GM12878 (cell line): Measurements from ENCODE around the gene PODXL2. TPM values are rescaled to one million over a fixed set of nuclear protein-coding genes. Genes with fewer than 3 reads are reported as not detected.

Experiments used
- ATAC-seq: fragments of 200-7000 bp; cut with Tn5 transposase; 3 replicates; pipeline ENCODE4 v1.9.1; 2020; ENCODE audit warnings: mild to moderate bottlenecking, moderate library complexity
- BruUV-seq: library from RNA; stranded (reverse); fragments of 400-500 nt; replicated peaks from 2 replicates; lab custom pipeline; 2021; lab: Mats Ljungman, UMichigan
- CTCF ChIA-PET: fragments of 300-600 bp; sonication (Branson Sonifier 250); formaldehyde crosslinking; extraction: SDS; loops from one replicate; lab custom pipeline; 2021; ENCODE audit warnings: inconsistent platforms; lab: Yijun Ruan, JAX
- POLR2A ChIA-PET: fragments of 350-600 bp; formaldehyde crosslinking; extraction: SDS; loops from one replicate; lab custom pipeline; 2021; ENCODE audit warnings: inconsistent platforms; lab: Charles Lee
- RAD21 ChIA-PET: fragments of 300-600 bp; sonication (Branson Sonifier 250); formaldehyde crosslinking; loops from one replicate; lab custom pipeline; 2023; ENCODE audit warnings: antibody characterized with exemption; ENCODE audit not compliant: unreplicated experiment; lab: Charles Lee
- SMC1A ChIA-PET: fragments of 300-600 bp; sonication (Branson Sonifier 250); formaldehyde crosslinking; loops from one replicate; lab custom pipeline; 2023; ENCODE audit not compliant: unreplicated experiment, uncharacterized antibody; lab: Charles Lee
- DNase-seq: peaks from one replicate; pipeline ENCODE4 v3.0.0-alpha.2; 2011; ENCODE audit warnings: low read depth, low spot score
- FAIRE-seq: peaks from 3 replicates; lab custom pipeline; 2011; peaks lifted over from hg19 to GRCh38; lab: Jason Lieb, UNC
- H2AFZ ChIP-seq: 2 replicates; pipeline ENCODE4 v1.6.0; 2011; ENCODE audit warnings: low read depth, low read length, control low read depth; ENCODE audit not compliant: control insufficient read depth
- H3K27ac ChIP-seq: 2 replicates; pipeline ENCODE4 v1.5.1; 2011; ENCODE audit warnings: control low read depth; ENCODE audit not compliant: control insufficient read depth, insufficient read depth
- H3K27me3 ChIP-seq, 2 experiments: replicated peaks in 1 of 2; 2 replicates each; pipeline versions ENCODE4 v1.6.0 to v1.6.1; 2011; ENCODE audit warnings: low read length in 1 of 2; ENCODE audit not compliant: control insufficient read depth in 2 of 2, insufficient read depth in 2 of 2
- H3K36me3 ChIP-seq, 2 experiments: 2 replicates each; pipeline ENCODE4 v1.5.1; 2011; ENCODE audit warnings: low read length in 1 of 2; ENCODE audit not compliant: control insufficient read depth in 2 of 2, insufficient read depth in 2 of 2
- H3K4me1 ChIP-seq: 2 replicates; pipeline ENCODE4 v1.6.1; 2011; ENCODE audit warnings: mild to moderate bottlenecking, low read length, moderate library complexity, mixed read lengths; ENCODE audit not compliant: control insufficient read depth, insufficient read depth
- H3K4me2 ChIP-seq: 2 replicates; pipeline ENCODE4 v1.6.0; 2011; ENCODE audit warnings: control low read depth; ENCODE audit not compliant: control insufficient read depth, insufficient read depth
- H3K4me3 ChIP-seq: fragments of 200-600 bp; sonication (generic); 2 replicates; pipeline ENCODE4 v1.5.1; 2016
- H3K79me2 ChIP-seq: 2 replicates; pipeline ENCODE4 v1.6.0; 2011; ENCODE audit warnings: low read length; ENCODE audit not compliant: control insufficient read depth, insufficient read depth
- H3K9ac ChIP-seq: 2 replicates; pipeline ENCODE4 v1.8.0; 2011; ENCODE audit warnings: low read length, control low read depth, mixed read lengths; ENCODE audit not compliant: control insufficient read depth, insufficient read depth
- H3K9me3 ChIP-seq: replicated peaks from 3 replicates; pipeline ENCODE4 v1.5.1; 2011; ENCODE audit warnings: mild to moderate bottlenecking, low read length; ENCODE audit not compliant: control insufficient read depth, insufficient read depth
- H4K20me1 ChIP-seq: 2 replicates; pipeline ENCODE4 v1.6.0; 2011; ENCODE audit not compliant: control insufficient read depth, insufficient read depth
- BHLHE40 ChIP-seq, 2 experiments: fragments of 450-650 bp in 1 of 2; IDR thresholded peaks; 2 replicates each; pipeline ENCODE4 v1.6.1; 2011 to 2017; ENCODE audit warnings: low read depth in 2 of 2, borderline replicate concordance in 1 of 2, improper control_type of control experiment in 1 of 2, low read length in 1 of 2, mild to moderate bottlenecking in 1 of 2
- BRCA1 ChIP-seq: IDR thresholded peaks from 2 replicates; pipeline ENCODE4 v1.6.1; 2011; ENCODE audit warnings: low read depth, low read length, improper control_type of control experiment
- CEBPB ChIP-seq, 2 experiments: fragments of 150-350 bp in 1 of 2; IDR thresholded peaks; 2 replicates each; pipeline ENCODE4 v1.6.1; 2012 to 2014; ENCODE audit warnings: low read depth in 2 of 2, low read length in 2 of 2, borderline replicate concordance in 1 of 2, inconsistent platforms in 1 of 2
- EZH2 ChIP-seq: IDR thresholded peaks from 2 replicates; pipeline ENCODE4 v1.6.1; 2012; ENCODE audit warnings: low read depth, mild to moderate bottlenecking, control low read depth, inconsistent platforms, low read length, borderline replicate concordance; ENCODE audit not compliant: control insufficient read depth
- KDM1A ChIP-seq: fragments of 200-600 bp; sonication (generic); IDR thresholded peaks from 2 replicates; pipeline ENCODE4 v1.6.1; 2016; ENCODE audit warnings: borderline replicate concordance
- MTA2 ChIP-seq: fragments of 450-650 bp; IDR thresholded peaks from 2 replicates; pipeline ENCODE4 v1.6.1; 2016; ENCODE audit warnings: low read depth, mild to moderate bottlenecking, moderate library complexity
- MYB ChIP-seq: fragments of 150-350 bp; IDR thresholded peaks from 2 replicates; pipeline ENCODE4 v1.6.1; 2014; ENCODE audit warnings: mild to moderate bottlenecking, low read depth, low read length, borderline replicate concordance
- NR2C1 ChIP-seq: fragments of 450-650 bp; IDR thresholded peaks from 2 replicates; pipeline ENCODE4 v1.6.1; 2017; ENCODE audit warnings: antibody characterized with exemption, mild to moderate bottlenecking, moderate library complexity
- POLR2AphosphoS5 ChIP-seq: IDR thresholded peaks from 2 replicates; pipeline ENCODE4 v1.6.1; 2011; ENCODE audit warnings: mild to moderate bottlenecking, low read length, inconsistent platforms
- SKIL ChIP-seq: fragments of 450-650 bp; IDR thresholded peaks from 2 replicates; pipeline ENCODE4 v1.6.1; 2017; ENCODE audit warnings: mild to moderate bottlenecking, low read depth, inconsistent platforms; ENCODE audit not compliant: poor library complexity, severe bottlenecking
- SREBF1 ChIP-seq: IDR thresholded peaks from 2 replicates; pipeline ENCODE4 v1.6.1; 2012; ENCODE audit warnings: mild to moderate bottlenecking, low read length
- ZNF622 ChIP-seq: fragments of 450-650 bp; IDR thresholded peaks from 2 replicates; pipeline ENCODE4 v1.6.1; 2017; ENCODE audit warnings: mild to moderate bottlenecking, inconsistent platforms
- WGBS: methylation state at CpG from one replicate; pipeline ENCODE4 v1.1.6; 2016; ENCODE audit warnings: low lambda C conversion rate; ENCODE audit not compliant: insufficient replicate concordance, insufficient coverage; ENCODE audit errors: missing lambda C conversion rate; 5-methylcytosine and 5-hydroxymethylcytosine counted together
- in situ Hi-C: fragments of 300-500 bp; cut with MboI; formaldehyde crosslinking; loops from 9 replicates; pipeline ENCODE4 v1.14.3; 2018; ENCODE audit warnings: mixed read lengths
- intact Hi-C: fragments of 100-400 bp; cut with micrococcal nuclease; formaldehyde crosslinking; loops from one replicate; pipeline ENCODE4 v1.14.2; 2022; ENCODE audit not compliant: unreplicated experiment
- polyA plus RNA-seq, 11 experiments: library from polyadenylated mRNA; depleted of rRNA in 4 of 11; unstranded in 6 of 11; stranded (reverse) in 5 of 11; fragments of >200 nt; fragmentation: Nextera tagmentation in 4 of 11; fragmentation: Illumina TruSeq in 1 of 11; extraction: Ambion mirVana in 4 of 11; extraction: Trizol in 1 of 11; gene quantifications; 1 replicate in 1 of 11; 2 replicates in 10 of 11; pipeline versions ENCODE4 v1.2.1 to v1.2.3, GENCODE V29; 2011 to 2016; ENCODE audit warnings: inconsistent platforms in 2 of 11, missing spikeins in 2 of 11, low read depth in 1 of 11
- total RNA-seq, 4 experiments: library from RNA; depleted of rRNA in 3 of 4; stranded (reverse); fragments of >200 nt in 3 of 4; fragmentation: Illumina TruSeq in 1 of 4; extraction: Trizol in 1 of 4; gene quantifications; 2 replicates each; pipeline versions ENCODE4 v1.2.1 to v1.2.3, GENCODE V29; 2013 to 2021
- TF ChIP-seq, protein P1 (sequence below): fragments of 150-350 bp; IDR thresholded peaks from 2 replicates; pipeline ENCODE4 v1.6.1; 2014; ENCODE audit warnings: mild to moderate bottlenecking, low read depth, low read length

Gene PODXL2
- total and polyA plus RNA-seq, 10 of the 15 experiments (the other 5 are each of a cell fraction or from before 2014, with no cell fraction given), result 0.03 to 24.4 (median 13.6) TPM; not detected in 2

DNA sequence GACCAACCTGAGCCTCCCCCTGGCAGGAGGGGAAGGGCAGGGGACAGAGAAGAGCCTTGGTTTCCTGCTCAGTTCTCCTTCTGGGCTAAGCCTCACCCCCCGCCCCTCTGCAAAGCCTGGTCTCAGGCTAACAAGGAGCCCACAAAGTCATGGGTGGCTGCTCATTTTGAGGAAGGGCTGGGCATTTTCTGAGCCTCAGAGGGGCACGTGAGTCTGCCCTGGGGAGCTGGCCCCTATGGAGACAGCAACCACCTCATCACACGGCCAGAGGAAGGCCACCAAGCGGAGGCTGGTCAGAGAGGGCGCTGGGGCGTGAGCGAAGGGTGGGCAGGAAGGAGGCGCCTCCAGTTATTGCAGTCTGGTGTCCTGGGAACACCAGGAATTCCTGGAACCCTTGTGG is 62.5 kb downstream of the PODXL2 start:
- in situ Hi-C loops, result no loop called here

DNA sequence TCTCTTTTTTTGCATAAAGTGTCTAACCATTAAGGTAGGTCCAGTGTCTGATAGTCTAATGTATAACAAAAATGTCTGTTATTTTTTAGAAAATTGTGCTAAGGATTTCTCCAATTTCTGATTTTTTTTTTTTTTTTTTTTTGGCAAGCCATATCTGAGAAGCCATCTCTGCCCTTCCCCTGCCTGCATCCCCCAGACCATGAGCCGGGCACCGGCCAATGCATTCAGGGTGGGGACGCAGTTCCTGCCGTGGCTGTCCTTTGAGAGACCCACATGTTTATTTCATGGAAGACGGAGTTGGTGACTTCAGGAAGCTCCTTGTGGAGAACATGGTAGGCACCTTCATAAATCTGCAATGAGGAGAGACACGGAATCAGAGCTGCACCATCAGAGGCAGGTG is 63.0 kb downstream of the PODXL2 start:
- Histone ChIP-seq H3K4me2 (no peak overlapping the region), H3K4me3 (no peak overlapping the region), H3K4me1 (peaks cover 5% of the 10 kb centered on the region), H3K79me2 (no peaks in the 10 kb centered on the region), H3K36me3 (peaks cover 18 to 35% of the 10 kb centered on the region in 2 experiments), H3K27me3 (no peaks in the 10 kb centered on the region), H3K9me3 (no peaks in the 10 kb centered on the region), H3K9ac (no peak overlapping the region), H2AFZ (no peak overlapping the region), H3K27ac (no peak overlapping the region), H4K20me1 (no peaks in the 10 kb centered on the region)
- in situ Hi-C loops (no loop called here), intact Hi-C loops (no loop called here)
- ChIA-PET POLR2A (no interaction called here), CTCF (interaction anchor here (1.0 kb wide), 1 partner anchor 133 kb away, joined by 3 read pairs; no protein-coding TSS in a partner anchor), SMC1A (no interaction called here), RAD21 (no interaction called here)
- no peak for ATAC-seq
- TF ChIP-seq KDM1A (no peak), POLR2AphosphoS5 (no peak), ZNF622 (no peak), SKIL (no peak), CEBPB (IDR thresholded peaks at IDR 0.05; ENCODE audit: borderline replicate concordance in 1 of 2, low read depth in 2 of 2, low read length in 2 of 2) (no peak), SREBF1 (no peak), BRCA1 (no peak), MTA2 (no peak), EZH2 (no peak), NR2C1 (no peak)
- TF ChIP-seq, protein P1, sequence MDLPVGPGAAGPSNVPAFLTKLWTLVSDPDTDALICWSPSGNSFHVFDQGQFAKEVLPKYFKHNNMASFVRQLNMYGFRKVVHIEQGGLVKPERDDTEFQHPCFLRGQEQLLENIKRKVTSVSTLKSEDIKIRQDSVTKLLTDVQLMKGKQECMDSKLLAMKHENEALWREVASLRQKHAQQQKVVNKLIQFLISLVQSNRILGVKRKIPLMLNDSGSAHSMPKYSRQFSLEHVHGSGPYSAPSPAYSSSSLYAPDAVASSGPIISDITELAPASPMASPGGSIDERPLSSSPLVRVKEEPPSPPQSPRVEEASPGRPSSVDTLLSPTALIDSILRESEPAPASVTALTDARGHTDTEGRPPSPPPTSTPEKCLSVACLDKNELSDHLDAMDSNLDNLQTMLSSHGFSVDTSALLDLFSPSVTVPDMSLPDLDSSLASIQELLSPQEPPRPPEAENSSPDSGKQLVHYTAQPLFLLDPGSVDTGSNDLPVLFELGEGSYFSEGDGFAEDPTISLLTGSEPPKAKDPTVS, result no peak
- WGBS, result 97% methylated on average over 6 of the region's 6 CpGs
- BruUV-seq, result no TSS peak
- no peak for DNase-seq
- no peak for FAIRE-seq

More for the DNA sequence above, 62.5 kb downstream of the PODXL2 start:
- H3K27ac ChIP-seq, result no peak overlapping the region
- H3K27me3 ChIP-seq, result no peaks in the 10 kb centered on the region
- ChIA-PET POLR2A (no interaction called here), RAD21 (no interaction called here), CTCF (interaction anchor here (0.7 to 1.7 kb wide), 4 partner anchors 134 to 277 kb away, joined by 3 read pairs; no protein-coding TSS in a partner anchor), SMC1A (interaction anchor here (1.0 kb wide), 1 partner anchor 59 kb away, joined by 5 read pairs; no protein-coding TSS in a partner anchor)
- H3K9me3 ChIP-seq, result no peaks in the 10 kb centered on the region
- FAIRE-seq (no peak), ATAC-seq (peak; percentile 9; the same call in 2 of the 3 replicates), DNase-seq (no peak)
- TSS peak; percentile 51 for BruUV-seq
- peaks cover under 1% of the 10 kb centered on the region; the same call in 1 of the 2 replicates for H3K4me1 ChIP-seq
- no peak overlapping the region for H3K4me2 ChIP-seq
- no peaks in the 10 kb centered on the region for H3K79me2 ChIP-seq
- no peak for TF ChIP-seq MYB
- TF ChIP-seq BHLHE40 (IDR thresholded peaks at IDR 0.05; ENCODE audit: borderline replicate concordance in 1 of 2, low read depth in 2 of 2, low read length in 1 of 2), result peak in 1 of 2 experiments; percentile 28; a peak in 1 of 4 replicates
- 69% methylated on average over 8 of the region's 8 CpGs for WGBS
- no peak overlapping the region for H3K9ac ChIP-seq
- intact Hi-C loops, result no loop called here
- H3K4me3 ChIP-seq, result no peak overlapping the region
- peaks cover 18 to 31% of the 10 kb centered on the region in 2 experiments for H3K36me3 ChIP-seq
- no peaks in the 10 kb centered on the region for H4K20me1 ChIP-seq
- H2AFZ ChIP-seq, result no peak overlapping the region
